DLD1 (cell line): Measurements from ENCODE around the gene MAML2.
"Not testable (repeated sequence)": the region's sequence is repeated elsewhere in the genome, so short reads cannot be mapped to it uniquely, and the experiment has no call there.

ENCODE experiments used
- in situ Hi-C: cut with HindIII; loops from 2 replicates; pipeline ENCODE4 v1.10.0; 2017; ENCODE audit warnings: low sequenced_read_pairs

Gene MAML2

DNA sequence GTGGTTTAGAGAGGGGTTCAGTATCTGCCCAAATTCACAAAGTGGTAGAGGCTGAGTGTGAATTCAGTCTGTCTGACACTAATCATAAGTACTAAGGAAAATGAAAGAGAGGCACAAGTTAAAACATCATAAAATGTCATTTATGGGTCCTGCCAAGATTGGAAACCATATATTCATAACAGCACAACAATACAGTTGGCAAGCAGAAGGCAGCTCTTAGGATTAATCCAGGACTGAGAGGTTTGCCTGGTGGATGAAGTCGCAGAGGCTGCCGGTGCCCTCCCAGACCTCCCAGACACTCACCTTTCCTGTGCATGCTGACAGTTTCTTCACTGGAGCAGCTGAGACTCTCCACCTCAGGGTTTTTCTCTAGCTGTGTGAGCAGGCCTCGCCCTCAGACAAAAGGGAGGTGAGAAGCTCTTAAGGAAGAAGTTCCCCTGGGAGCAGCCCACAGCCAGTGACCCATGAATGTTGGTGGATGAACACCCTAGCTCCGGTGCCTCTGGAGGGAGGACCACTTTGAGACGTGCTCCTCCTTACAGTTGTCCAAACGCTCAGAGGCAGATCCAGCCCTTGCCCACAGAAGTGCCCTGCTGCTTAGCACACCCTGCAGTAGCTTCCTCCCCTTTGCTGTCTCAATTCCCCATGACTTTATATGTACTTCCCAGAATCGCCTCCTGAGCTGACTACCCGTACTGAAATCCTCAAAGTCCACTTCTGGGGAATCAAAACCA lies 43.7 kb downstream of the MAML2 start:
- in situ Hi-C loops: no loop called here

DNA sequence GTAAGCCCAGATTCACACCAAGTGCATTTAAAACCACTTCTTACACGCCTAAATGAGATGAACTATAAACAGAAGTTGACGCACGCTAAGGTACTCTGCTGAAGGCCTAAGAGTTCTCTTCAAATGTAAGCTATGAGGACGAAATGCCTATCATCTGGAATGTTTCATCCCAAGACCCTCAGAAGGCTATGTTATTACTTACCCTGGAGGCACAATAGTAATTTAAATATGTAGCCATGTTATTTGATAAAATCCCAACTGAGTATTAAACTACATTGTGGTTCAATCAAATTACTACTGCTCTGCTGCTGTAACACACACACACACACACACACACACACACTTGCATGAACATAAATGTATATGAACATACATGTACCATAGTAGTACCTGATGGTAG lies 47.6 kb downstream of the MAML2 start:
- in situ Hi-C loops: no loop called here

DNA sequence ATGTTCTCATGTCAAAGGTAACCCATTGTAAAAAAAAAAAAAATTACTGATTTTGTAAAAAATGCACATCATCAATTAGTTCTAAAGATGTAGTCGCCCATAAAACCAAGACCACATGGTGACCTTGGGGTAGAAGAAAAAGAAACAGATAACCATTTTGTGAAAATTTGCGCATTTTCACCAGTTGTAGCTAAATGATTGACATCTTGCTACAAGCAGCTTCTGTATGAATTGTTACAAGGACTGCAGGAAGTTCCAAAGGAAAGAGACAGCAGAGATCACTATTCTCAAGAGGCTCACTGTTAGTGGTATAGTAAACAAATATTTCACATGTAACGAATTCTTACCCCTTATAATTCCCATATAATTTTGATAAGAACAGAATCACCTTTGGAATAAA lies 48.7 kb downstream of the MAML2 start:
- in situ Hi-C loops: no loop called here

DNA sequence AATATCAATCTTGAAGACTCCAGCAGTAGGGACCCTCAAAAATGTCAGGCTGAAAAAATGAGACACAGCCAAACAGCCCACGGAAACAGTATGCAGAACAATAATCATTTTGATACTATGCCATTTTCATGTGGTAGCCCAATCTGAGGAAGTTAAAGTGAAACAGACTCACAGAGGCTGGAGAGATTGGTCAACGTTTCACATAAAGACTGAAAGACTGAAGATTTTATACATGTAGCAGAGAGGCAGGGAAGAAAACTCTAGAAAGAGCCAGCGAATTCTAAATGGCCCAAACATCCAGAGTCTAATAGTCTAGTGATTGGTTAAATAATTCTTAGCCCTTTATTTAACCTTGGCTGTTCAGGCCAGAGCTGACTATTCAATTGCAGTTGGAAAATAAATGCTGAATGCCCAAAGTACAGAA lies 49.4 kb downstream of the MAML2 start:
- in situ Hi-C loops: no loop called here

DNA sequence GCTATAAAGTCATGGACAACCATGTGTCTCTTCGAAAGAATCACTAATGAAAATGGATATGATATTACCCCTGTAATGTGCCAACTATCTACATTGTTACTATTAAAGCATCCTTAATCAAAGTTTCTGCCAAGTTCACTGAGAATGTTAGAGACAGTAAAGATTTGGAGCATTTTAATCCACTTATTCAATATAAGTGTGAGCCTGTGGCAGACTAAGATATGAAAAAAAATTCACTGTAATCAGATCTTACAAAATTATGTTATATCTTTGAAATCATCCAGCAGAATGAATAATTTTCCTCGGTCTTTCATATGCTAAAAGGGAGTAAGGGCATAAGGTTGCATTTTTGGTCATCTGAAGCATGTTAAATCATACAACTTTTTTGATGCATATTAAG lies 49.9 kb downstream of the MAML2 start:
- in situ Hi-C loops: no loop called here

DNA sequence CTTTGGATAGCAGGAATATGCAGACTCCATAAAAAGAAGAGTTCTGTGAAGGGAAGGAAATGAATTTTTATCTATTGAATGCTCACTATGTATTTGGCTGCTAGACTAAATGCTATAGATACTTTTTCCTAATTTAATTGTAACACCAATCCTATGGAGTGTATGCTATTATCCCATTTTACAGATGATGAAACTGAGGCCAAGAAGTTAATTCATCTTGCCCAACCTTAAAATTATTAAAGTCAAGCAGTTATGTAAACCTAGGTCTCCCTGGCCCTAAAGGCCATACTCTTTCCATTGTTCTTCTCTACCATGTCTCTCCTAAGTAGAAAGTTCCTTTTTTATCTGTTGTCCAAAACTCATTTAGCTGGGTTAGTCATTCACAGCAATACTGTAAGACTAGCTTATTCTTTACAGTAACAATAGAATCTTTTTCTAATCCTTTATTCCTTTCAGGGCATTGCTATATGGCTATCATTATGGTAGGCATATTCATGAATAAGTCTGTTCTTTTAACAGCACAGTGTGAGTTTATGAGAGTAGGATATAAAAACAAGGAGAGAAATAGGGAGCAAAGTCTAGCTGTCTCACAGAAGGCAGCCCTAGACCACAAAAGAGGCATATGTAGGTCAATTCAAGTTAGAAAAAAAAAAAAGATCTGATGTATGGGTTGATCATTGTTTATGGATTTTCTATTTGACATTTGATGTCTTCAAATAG lies 50.5 kb downstream of the MAML2 start:
- in situ Hi-C loops: no loop called here

DNA sequence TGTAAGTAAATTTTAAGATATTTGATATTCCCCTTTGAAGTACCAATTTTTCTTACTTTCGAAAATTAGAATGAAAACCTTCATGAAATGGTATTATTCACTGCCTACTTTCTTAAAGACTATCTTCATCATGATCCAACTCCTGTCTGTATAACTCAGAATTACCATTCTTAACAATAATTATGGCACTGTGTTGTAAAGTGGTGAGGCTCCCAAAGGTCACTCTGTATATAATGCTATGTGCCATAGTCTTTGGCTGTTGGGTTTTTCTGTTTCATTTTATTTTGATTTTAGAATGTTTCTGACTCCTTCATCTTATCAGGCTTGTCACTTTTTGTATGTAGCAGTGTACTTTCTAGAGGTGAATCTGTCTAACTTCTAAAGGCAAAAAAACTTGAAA lies 52.4 kb downstream of the MAML2 start:
- in situ Hi-C loops: no loop called here

DNA sequence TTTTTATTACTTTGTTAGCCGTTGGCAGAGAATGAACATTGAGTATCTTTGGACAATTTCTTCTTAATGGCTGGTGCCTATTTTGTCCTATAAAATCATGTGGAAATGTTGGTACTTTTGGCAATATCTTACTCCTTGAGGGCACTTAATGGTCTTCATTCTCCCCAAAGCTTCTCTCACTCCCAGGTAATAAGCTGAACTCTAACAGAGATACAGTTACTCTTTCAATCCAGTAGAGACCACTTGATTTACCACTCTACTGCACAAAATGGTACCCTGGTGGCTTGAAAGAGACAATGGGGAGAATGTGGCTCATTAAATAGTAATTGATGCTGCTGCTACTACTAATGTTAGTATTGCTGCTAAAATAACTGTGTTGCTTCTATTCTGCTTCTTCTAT lies 53.0 kb downstream of the MAML2 start:
- in situ Hi-C loops: no loop called here

DNA sequence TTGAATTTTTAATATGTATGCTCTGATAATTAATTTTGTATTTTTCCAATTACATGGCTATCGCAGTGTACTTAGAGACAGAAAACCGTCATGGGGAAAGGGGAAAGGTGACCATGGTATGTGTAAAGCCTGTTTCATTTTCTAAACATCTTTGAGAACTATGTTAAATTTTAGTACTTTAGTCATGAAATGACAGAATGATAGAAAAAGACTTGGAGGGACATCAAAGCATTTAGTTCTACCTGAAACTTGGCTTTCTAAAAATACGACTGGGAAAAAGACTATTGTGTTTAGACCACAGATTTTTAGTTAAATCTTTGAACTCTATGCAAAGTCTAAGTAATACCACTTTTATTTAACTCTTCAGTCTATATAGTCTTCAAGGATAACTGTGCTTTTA lies 54.1 kb downstream of the MAML2 start:
- in situ Hi-C loops: no loop called here

DNA sequence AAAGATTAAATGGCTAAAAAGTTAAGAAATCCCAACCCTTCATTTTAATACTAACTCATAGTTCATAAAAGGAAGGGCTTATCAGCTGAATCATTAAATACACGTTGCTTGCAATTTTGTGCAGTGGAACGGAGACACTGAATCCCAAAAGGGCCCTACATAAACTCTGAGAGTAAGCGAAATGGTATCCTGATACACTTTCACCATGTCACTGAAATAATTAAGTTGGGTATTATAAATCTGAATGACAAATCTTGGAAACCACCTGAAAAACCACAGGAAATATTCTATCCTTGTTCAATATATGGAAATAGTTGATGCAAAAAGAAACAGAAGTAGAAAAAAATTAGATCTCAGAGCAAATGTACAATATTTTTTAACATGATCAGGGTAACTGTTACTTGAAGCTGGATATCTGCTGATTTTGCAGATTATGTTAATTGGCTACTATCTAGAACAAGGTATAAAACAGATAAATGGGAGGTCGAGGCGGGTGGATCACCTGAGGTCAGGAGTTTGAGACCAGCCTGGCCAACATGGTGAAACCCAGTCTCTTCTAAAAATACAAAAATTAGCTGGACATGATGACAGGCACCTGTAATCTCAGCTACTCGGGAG lies 55.1 kb downstream of the MAML2 start:
- in situ Hi-C loops: no loop called here

DNA sequence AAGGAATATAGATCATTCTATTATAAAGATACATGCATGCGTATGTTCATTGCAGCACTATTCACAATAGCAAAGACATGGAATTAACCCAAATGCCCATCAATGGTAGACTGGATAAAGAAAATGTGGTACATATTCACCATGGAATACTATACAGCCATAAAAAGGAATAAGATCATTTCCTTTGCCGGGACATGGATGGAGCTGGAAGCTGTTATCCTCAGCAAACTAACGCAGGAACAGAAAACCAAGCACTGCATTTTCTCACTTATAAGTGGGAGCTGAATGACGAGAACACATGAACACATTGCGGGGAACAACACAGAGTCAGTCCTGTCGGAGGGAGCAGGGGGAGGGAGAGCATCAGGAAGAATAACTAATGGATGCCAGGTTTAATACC lies 57.0 kb downstream of the MAML2 start:
- in situ Hi-C loops: not testable (repeated sequence)

DNA sequence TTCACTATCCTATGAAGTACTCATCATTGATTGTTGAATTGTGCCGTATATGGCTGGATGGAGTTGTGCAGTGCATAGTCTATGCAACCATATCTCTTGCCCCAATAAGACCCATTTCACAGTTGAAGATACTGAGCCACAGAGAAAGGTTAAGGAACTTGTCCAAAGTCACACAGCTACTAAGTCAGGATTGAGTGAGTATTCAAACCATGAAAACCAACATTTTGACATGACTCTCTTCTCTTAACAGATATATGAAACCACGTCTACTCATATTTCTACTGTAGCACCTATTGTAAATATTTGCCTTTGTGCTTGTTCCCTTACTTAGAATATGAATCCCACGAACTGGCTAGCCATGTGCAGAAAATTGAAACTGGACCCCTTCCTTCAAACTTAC lies 58.1 kb downstream of the MAML2 start:
- in situ Hi-C loops: no loop called here

DNA sequence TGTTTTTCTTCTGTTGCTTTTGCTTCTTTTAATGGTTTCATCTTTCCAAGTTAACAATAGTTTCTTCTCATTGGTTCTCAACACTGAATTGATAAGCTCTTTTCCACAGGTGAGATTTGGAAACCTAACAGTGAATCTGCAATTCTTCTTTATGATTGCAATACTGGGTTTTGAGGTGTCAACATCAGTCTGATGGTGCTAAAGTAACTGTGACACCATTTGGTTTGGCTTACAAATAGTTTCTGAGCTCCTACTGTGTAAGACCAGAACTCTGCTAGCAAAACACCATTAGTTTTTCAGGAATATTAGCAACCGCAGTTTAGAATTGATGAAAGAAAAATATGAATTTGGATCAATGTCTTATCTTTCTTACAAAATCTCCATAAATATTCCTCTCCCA lies 58.6 kb downstream of the MAML2 start:
- in situ Hi-C loops: no loop called here

DNA sequence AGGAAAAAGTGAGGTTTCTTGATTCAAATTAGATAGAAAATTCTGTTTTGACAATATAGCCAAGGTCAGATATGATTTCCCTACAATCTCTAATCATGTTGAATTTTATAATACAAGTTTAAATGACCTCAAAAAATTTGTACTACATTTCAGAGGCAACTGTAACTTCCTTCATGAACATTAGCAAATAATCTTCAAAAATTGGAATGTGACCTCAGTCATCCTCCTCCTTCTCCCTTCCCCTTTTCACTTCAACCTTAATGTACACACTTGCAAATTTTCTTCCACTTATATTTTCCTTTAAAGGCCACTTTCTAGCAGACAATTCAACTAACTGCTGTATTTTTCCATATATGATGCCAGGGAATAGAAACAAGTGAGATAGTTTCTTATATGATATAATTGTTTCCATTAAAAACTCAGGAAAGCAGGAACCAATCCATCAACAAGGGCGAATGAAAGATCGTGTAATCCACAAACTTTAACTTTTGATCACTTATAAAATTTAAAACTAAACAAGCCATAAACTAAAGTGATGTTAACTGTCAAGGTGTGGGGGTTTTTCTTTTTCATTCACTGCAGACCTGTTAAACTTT lies 60.3 kb downstream of the MAML2 start:
- in situ Hi-C loops: no loop called here

DNA sequence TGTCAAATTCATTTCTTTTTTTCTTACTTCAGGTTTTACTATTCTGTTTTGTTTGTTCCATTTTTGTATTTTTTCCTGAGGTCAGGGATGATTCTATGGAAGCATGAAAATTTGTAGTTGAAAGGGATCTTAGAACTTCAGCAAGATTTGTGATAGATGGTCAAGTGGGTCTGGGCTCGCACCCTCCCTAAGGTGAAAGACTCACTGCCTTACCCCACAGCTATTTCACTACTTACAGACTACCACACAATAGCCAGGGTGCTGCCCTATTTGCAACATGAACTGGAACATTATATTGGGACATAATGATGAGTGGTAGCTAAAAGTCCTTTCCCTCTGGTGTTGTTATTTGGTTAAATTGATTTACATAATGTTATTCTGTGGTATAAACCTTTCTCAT lies 62.6 kb downstream of the MAML2 start:
- in situ Hi-C loops: no loop called here

DNA sequence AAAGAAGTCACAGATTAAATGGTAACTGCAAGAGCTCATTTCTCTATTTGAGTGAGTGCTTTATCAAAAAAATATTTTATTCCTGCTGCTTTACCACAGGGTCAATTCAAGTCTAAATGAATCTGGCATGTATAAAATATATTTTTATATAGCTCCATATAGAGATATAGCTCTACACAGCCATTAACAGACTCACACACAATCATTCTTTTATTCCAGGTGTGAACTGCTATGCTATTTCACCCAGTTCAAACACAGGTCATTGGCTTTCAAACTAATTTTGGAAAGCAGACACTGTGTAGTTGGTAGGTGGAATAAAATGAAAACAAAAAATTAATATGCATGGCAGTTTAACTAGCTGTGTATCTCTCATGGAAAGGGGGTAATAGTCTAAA lies 63.1 kb downstream of the MAML2 start:
- in situ Hi-C loops: no loop called here

DNA sequence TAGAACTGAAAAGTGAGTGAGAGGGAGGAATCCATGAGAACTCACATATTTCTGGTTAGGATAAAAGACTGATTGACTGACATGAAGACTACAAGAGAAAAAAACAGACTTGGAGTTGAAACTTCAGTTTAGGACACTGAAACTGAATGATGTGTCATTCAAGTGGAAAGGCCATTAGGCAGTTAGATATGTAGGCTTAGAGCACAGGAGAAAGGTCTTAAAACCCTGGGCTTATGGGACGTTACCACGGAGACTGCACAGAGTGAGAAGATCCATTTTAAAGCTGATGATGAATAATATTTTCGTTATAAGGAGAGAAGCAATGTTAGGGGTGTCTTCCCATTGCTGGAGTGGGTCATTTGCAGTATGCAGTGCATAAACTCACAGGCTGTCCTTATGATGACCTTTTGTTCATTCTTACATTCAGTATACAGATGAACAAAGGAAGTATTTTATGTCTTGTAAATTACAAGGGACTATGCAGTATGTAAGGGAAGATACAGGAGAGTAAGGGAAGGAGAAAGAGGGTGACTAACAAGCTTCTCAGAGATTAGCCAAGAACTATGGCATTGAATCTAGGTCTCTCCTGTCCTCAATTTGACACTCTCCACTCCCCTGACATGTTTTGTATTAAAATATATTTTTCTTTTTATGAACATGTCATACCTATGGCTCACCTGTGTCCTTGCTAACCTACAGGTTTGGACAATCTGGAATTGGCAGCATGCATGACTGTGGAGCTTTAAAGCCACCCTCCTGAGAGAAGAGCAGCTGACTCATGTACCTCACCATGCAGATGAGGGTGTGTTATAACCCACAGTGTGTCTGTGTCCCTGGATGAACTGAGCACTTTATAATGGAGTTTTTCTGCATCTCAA lies 63.7 kb downstream of the MAML2 start:
- in situ Hi-C loops: no loop called here

DNA sequence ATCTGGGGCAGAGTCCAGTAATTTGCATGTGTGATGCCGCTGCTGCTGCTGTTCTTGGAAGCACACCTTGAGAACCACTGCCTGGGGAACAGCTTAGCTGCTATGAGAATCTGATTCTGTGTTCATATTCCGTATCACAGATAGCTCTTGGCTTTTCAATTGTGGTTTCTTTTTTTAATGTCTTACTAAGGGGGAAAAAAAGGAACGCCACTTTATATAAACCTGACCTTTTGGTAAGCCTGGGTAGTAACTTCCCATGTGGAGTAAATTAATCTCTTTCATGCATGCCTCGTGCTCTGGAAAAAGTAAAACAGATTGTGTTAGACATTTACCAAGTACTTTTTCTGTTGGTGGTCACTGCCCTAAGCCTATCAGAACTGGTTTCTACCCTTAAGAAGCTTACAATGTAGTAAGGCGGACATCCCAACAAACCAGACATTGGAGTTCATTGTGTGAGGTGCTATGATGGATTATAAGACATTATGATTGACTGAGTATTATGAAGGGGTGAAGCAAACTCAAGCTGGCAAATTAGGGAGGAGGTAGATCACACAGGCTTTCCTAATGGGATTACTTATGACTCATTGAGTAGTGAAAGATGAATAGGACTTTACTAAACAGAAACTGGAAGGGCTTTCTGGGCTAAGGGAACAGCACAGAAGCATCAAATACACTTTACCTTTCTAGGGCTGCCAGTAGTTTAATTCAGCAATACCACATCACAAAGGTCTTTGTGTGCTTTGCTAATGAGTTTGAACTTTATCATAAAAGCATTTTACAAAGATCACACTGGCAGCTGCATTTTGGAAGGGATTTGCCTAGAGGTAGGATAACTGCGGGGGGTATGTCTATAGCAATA lies 64.7 kb downstream of the MAML2 start:
- in situ Hi-C loops: no loop called here

DNA sequence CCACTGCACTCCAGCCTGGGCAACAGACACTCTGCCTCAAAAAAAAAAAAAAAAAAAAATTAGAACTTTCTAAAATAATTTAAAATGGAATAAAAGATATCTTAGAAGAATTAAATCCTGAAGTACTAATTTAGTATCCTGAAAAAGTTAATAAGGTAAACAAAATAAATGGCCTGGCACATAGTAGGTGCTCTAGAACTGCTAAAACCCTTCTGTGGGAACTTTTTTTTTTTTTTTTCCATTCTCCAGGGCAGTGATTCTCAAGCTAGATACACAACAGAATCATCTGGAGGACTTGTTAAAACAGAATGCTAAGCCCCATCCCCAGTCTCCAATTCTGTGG lies 65.3 kb downstream of the MAML2 start:
- in situ Hi-C loops: no loop called here

DNA sequence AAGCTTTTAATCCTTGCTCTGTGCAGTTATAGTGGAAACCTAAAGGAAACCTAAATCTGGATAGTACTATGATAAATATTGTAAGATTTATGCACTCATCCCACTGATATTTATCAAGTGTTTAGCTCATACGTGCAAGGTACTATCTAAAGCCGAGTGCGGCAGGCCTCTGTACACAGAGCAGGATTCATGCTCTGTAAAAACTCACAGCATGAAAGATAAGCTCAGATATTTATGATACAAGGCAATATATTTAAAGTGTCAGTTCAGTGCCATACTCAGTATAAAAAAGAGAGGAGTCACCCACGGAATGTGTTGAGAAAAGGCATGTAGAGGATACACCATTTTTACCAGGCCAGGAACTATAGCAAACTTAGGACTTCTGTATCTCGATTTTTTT lies 66.2 kb downstream of the MAML2 start:
- in situ Hi-C loops: no loop called here
